ENCODE measurements around the gene STXBP1.
A peak's percentile ranks its signal among the peaks of the same experiment; 100 is the strongest.

GRCh38 chr9:127611899-127612790, at the start of gene STXBP1:
- TF ChIP-seq POLR2A (IDR thresholded peaks at IDR 0.05; ENCODE audit: low read depth, low read length) (peak; percentile 76), CTCF (conservative IDR thresholded peaks at IDR 0.05; ENCODE audit: low read depth, low read length) (peak; percentile 32; the same call in 1 of the 2 replicates), CHD1 (IDR thresholded peaks at IDR 0.05; ENCODE audit: low read depth, low read length) (no peak), ELK1 (IDR thresholded peaks at IDR 0.05; ENCODE audit: borderline replicate concordance, low read depth, low read length) (no peak), RFX5 (IDR thresholded peaks at IDR 0.05; ENCODE audit: low read depth, low read length) (no peak), MAZ (IDR thresholded peaks at IDR 0.05; ENCODE audit: borderline replicate concordance, low read depth, low read length) (peak; percentile 57; the same call in 1 of the 2 replicates), USF2 (IDR thresholded peaks at IDR 0.05; ENCODE audit: low read depth, low read length) (no peak), MXI1 (IDR thresholded peaks at IDR 0.05; ENCODE audit: borderline replicate concordance, low read depth, low read length) (no peak), RCOR1 (IDR thresholded peaks at IDR 0.05; ENCODE audit: insufficient replicate concordance, low read length) (no peak), RAD21 (IDR thresholded peaks at IDR 0.05; ENCODE audit: low read length) (no peak)
